H9 (cell line): ENCODE results near the gene THUMPD1. TPM values are rescaled to one million over a fixed set of nuclear protein-coding genes. Genes with fewer than 3 reads are reported as not detected.

Experiments
- DNase-seq: peaks from one replicate; pipeline ENCODE4 v3.0.0-alpha.2; 2017
- H2AFZ ChIP-seq: one replicate; pipeline ENCODE4 v1.6.1; 2013; ENCODE audit warnings: mild to moderate bottlenecking, low read length, control low read depth, moderate library complexity
- H2AK5ac ChIP-seq: 2 replicates; pipeline ENCODE4 v1.6.1; 2013; ENCODE audit warnings: low read length, control low read depth, mixed read lengths; ENCODE audit not compliant: insufficient read length
- H2BK120ac ChIP-seq: one replicate; pipeline ENCODE4 v1.6.1; 2013; ENCODE audit warnings: low read depth, mild to moderate bottlenecking, low read length, control low read depth, inconsistent platforms; ENCODE audit not compliant: poor library complexity, severe bottlenecking
- H2BK12ac ChIP-seq: 2 replicates; pipeline ENCODE4 v1.6.1; 2013; ENCODE audit warnings: low read length, control low read depth, mixed read lengths, low read depth; ENCODE audit not compliant: insufficient read length
- H2BK15ac ChIP-seq: 2 replicates; pipeline ENCODE4 v1.6.1; 2013; ENCODE audit warnings: low read depth, low read length, control low read depth
- H2BK20ac ChIP-seq: one replicate; pipeline ENCODE4 v1.6.1; 2013; ENCODE audit warnings: low read depth, mild to moderate bottlenecking, low read length, control low read depth, inconsistent platforms; ENCODE audit not compliant: poor library complexity, severe bottlenecking
- H2BK5ac ChIP-seq: 2 replicates; pipeline ENCODE4 v1.6.1; 2013; ENCODE audit warnings: low read length, control low read depth, mixed read lengths; ENCODE audit not compliant: insufficient read length
- H3K14ac ChIP-seq: 2 replicates; pipeline ENCODE4 v1.6.1; 2013; ENCODE audit warnings: low read length, control low read depth; ENCODE audit not compliant: insufficient read depth
- H3K18ac ChIP-seq: 2 replicates; pipeline ENCODE4 v1.6.1; 2013; ENCODE audit warnings: low read depth, mild to moderate bottlenecking, mixed read lengths, low read length, control low read depth; ENCODE audit not compliant: insufficient read length
- H3K23ac ChIP-seq: 2 replicates; pipeline ENCODE4 v1.6.1; 2013; ENCODE audit warnings: low read length, control low read depth, mixed read lengths, low read depth; ENCODE audit not compliant: insufficient read length
- H3K23me2 ChIP-seq: 2 replicates; pipeline ENCODE4 v1.6.1; 2013; ENCODE audit warnings: low read depth, mild to moderate bottlenecking, mixed read lengths, low read length, control low read depth; ENCODE audit not compliant: insufficient read length, poor library complexity, severe bottlenecking
- H3K27ac ChIP-seq: 2 replicates; pipeline ENCODE4 v1.5.1; 2013; ENCODE audit warnings: low read length, control low read depth, mixed read lengths, low read depth; ENCODE audit not compliant: insufficient read length
- H3K27me3 ChIP-seq: 2 replicates; pipeline ENCODE4 v1.6.1; 2013; ENCODE audit warnings: low read length, control low read depth, inconsistent platforms; ENCODE audit not compliant: insufficient read depth
- H3K4ac ChIP-seq: 2 replicates; pipeline ENCODE4 v1.6.1; 2013; ENCODE audit warnings: low read depth, mild to moderate bottlenecking, control low read depth, inconsistent platforms, low read length, moderate library complexity
- H3K4me1 ChIP-seq: 2 replicates; pipeline ENCODE4 v1.6.1; 2013; ENCODE audit warnings: low read length, control low read depth, inconsistent platforms; ENCODE audit not compliant: insufficient read depth
- H3K4me2 ChIP-seq: 2 replicates; pipeline ENCODE4 v1.6.1; 2013; ENCODE audit warnings: low read length, control low read depth, mixed read lengths; ENCODE audit not compliant: insufficient read length, insufficient read depth
- H3K56ac ChIP-seq: 2 replicates; pipeline ENCODE4 v1.6.1; 2013; ENCODE audit warnings: low read depth, mild to moderate bottlenecking, mixed read lengths, low read length, control low read depth; ENCODE audit not compliant: insufficient read length
- H3K79me1 ChIP-seq: 2 replicates; pipeline ENCODE4 v1.6.1; 2013; ENCODE audit warnings: low read depth, mild to moderate bottlenecking, moderate library complexity, low read length, control low read depth, inconsistent platforms; ENCODE audit not compliant: insufficient read depth, poor library complexity, severe bottlenecking
- H3K79me2 ChIP-seq: 2 replicates; pipeline ENCODE4 v1.6.1; 2013; ENCODE audit warnings: low read length, control low read depth, inconsistent platforms; ENCODE audit not compliant: insufficient read depth
- H3K9ac ChIP-seq: 2 replicates; pipeline ENCODE4 v1.6.1; 2013; ENCODE audit warnings: low read length, control low read depth, mixed read lengths; ENCODE audit not compliant: insufficient read length; ENCODE audit errors: extremely low read depth
- H3K9me3 ChIP-seq: one replicate; pipeline ENCODE4 v1.6.1; 2013; ENCODE audit warnings: low read depth, low read length, inconsistent platforms; ENCODE audit not compliant: control insufficient read depth
- H3T11ph ChIP-seq: one replicate; pipeline ENCODE4 v1.6.1; 2013; ENCODE audit warnings: mild to moderate bottlenecking, low read length, control low read depth, inconsistent platforms
- H4K20me1 ChIP-seq: one replicate; pipeline ENCODE4 v1.6.1; 2013; ENCODE audit not compliant: control insufficient read depth, insufficient read length, insufficient read depth
- H4K5ac ChIP-seq: 2 replicates; pipeline ENCODE4 v1.6.1; 2013; ENCODE audit warnings: low read depth, mild to moderate bottlenecking, mixed read lengths, low read length, control low read depth; ENCODE audit not compliant: insufficient read length
- H4K8ac ChIP-seq: replicated peaks from 2 replicates; pipeline ENCODE4 v1.6.1; 2013; ENCODE audit warnings: low read length, control low read depth, mixed read lengths, low read depth; ENCODE audit not compliant: insufficient read length
- H4K91ac ChIP-seq: 2 replicates; pipeline ENCODE4 v1.6.1; 2013; ENCODE audit warnings: low read depth, mild to moderate bottlenecking, moderate library complexity, mixed read lengths, low read length, control low read depth; ENCODE audit not compliant: insufficient read length
- H3K27ac Mint-ChIP-seq, 3 experiments: 2 replicates in 2 of 3; 3 replicates in 1 of 3; pipeline ENCODE4 v1.8.0; 2020 to 2021; ENCODE audit warnings: mixed read lengths in 3 of 3, mild to moderate bottlenecking in 1 of 3, moderate library complexity in 1 of 3
- H3K27me3 Mint-ChIP-seq: 2 replicates; pipeline ENCODE4 v1.8.0; 2021; ENCODE audit warnings: low read depth, mild to moderate bottlenecking, moderate library complexity, mixed read lengths
- H3K36me3 Mint-ChIP-seq, 3 experiments: 2 replicates in 2 of 3; 3 replicates in 1 of 3; pipeline ENCODE4 v1.8.0; 2020 to 2021; ENCODE audit warnings: low read depth in 3 of 3, mixed read lengths in 3 of 3; ENCODE audit not compliant: insufficient read depth in 1 of 3
- H3K4me1 Mint-ChIP-seq, 2 experiments: 2 replicates each; pipeline ENCODE4 v1.8.0; 2020; ENCODE audit warnings: mixed read lengths in 2 of 2
- H3K4me3 Mint-ChIP-seq, 2 experiments: 2 replicates in 1 of 2; 3 replicates in 1 of 2; pipeline ENCODE4 v1.8.0; 2020 to 2021; ENCODE audit warnings: mild to moderate bottlenecking in 2 of 2, mixed read lengths in 2 of 2, moderate library complexity in 1 of 2
- H3K9me3 Mint-ChIP-seq, 2 experiments: 2 replicates in 1 of 2; 3 replicates in 1 of 2; pipeline ENCODE4 v1.8.0; 2020; ENCODE audit warnings: mild to moderate bottlenecking in 2 of 2, mixed read lengths in 2 of 2, moderate library complexity in 1 of 2
- WGBS: extraction: QIAGEN DNeasy Blood & Tissue Kit; methylation state at CpG from one replicate; pipeline ENCODE4 v1.1.7; 2013; ENCODE audit warnings: missing lambda C conversion rate, low lambda C conversion rate, mixed read lengths; ENCODE audit not compliant: insufficient read length; ENCODE audit errors: extremely low coverage; 5-methylcytosine and 5-hydroxymethylcytosine counted together
- total RNA-seq: library from RNA; stranded (reverse); gene quantifications from 2 replicates; pipeline ENCODE4 v1.2.1, GENCODE V29; 2021
- TF ChIP-seq, protein P1 (sequence below): fragments of 200-600 bp; sonication (generic); conservative IDR thresholded peaks from 3 replicates; pipeline ENCODE4 v1.8.0; 2021; ENCODE audit warnings: antibody characterized with exemption, mild to moderate bottlenecking

The THUMPD1 gene
- total RNA-seq, 1 experiment from 2014 or later: 51.3 TPM

DNA sequence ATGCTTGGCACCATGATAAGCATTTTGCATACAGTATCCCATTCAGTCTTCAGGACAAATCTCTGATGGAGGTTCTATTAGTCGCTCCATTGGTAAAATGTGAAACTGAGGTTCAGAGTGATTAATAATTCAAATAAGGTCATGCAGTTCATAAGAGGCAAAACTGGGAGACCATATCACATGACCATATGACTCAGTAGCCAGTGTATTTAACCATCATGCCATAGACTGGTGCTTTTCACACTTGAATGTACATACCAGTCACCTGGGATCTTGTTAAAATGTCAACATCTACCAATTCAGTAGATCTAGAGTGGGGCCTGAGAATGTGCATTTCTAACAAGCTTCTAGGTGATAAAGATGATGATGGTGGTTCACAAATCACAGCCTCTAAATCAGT, 26.5 kb upstream of the THUMPD1 start:
- H3K36me3 Mint-ChIP-seq: peaks cover 0 to 2% (median 0%) of the 10 kb centered on the region in 3 experiments; a peak in 1 of 7 replicates
- TF ChIP-seq, protein P1, sequence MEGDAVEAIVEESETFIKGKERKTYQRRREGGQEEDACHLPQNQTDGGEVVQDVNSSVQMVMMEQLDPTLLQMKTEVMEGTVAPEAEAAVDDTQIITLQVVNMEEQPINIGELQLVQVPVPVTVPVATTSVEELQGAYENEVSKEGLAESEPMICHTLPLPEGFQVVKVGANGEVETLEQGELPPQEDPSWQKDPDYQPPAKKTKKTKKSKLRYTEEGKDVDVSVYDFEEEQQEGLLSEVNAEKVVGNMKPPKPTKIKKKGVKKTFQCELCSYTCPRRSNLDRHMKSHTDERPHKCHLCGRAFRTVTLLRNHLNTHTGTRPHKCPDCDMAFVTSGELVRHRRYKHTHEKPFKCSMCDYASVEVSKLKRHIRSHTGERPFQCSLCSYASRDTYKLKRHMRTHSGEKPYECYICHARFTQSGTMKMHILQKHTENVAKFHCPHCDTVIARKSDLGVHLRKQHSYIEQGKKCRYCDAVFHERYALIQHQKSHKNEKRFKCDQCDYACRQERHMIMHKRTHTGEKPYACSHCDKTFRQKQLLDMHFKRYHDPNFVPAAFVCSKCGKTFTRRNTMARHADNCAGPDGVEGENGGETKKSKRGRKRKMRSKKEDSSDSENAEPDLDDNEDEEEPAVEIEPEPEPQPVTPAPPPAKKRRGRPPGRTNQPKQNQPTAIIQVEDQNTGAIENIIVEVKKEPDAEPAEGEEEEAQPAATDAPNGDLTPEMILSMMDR: no peak
- Histone ChIP-seq H3K79me1 (no peaks in the 10 kb centered on the region), H2BK12ac (no peak overlapping the region), H3K14ac (no peak overlapping the region), H2BK5ac (no peak overlapping the region), H3K56ac (no peak overlapping the region), H4K91ac (no peak overlapping the region), H2BK15ac (no peak overlapping the region), H2AFZ (no peak overlapping the region), H4K20me1 (no peaks in the 10 kb centered on the region), H3K18ac (no peak overlapping the region), H4K5ac (no peak overlapping the region), H3K4me1 (no peaks in the 10 kb centered on the region), H3K9me3 (no peaks in the 10 kb centered on the region), H3K27me3 (no peaks in the 10 kb centered on the region), H3K27ac (no peak overlapping the region), H2BK20ac (no peak overlapping the region), H2BK120ac (no peak overlapping the region), H3K79me2 (no peaks in the 10 kb centered on the region), H3K4me2 (no peak overlapping the region), H3T11ph (no peak overlapping the region), H3K4ac (no peak overlapping the region), H3K23ac (no peak overlapping the region), H2AK5ac (no peak overlapping the region), H3K9ac (no peak overlapping the region), H3K23me2 (no peaks in the 10 kb centered on the region), H4K8ac (no peak overlapping the region)
- H3K9me3 Mint-ChIP-seq: peaks cover 0 to 2% of the 10 kb centered on the region in 2 experiments; a peak in 1 of 5 replicates
- H3K4me1 Mint-ChIP-seq: peaks cover 14 to 16% of the 10 kb centered on the region in 2 experiments
- DNase-seq: no peak
- H3K4me3 Mint-ChIP-seq: no peak overlapping the region
- no CpG with 5 or more reads among the region's 1 CpG for WGBS
- H3K27me3 Mint-ChIP-seq: 0 out of 2 replicates have a peak, but pooled peaks cover 2% of the 10 kb centered on the region
- no peak overlapping the region for H3K27ac Mint-ChIP-seq
